Prostate gland (tissue), 2 donors: Measurements from ENCODE around the gene STAG1.

Experiments
- POLR2A ChIP-seq: fragments of 450-650 bp; IDR thresholded peaks from one replicate; pipeline ENCODE4 v1.6.1; 2016; ENCODE audit warnings: antibody characterized with exemption, mild to moderate bottlenecking
- POLR2AphosphoS5 ChIP-seq: sonication (generic); formaldehyde crosslinking; IDR thresholded peaks from one replicate; pipeline ENCODE4 v1.6.1; 2017; ENCODE audit warnings: antibody characterized with exemption
- TF ChIP-seq, protein P1 (sequence below), 4 experiments: fragments of 200-600 bp in 2 of 4; fragments of 450-650 bp in 2 of 4; sonication (generic) in 2 of 4; IDR thresholded peaks; 1 replicate in 3 of 4; 2 replicates in 1 of 4; pipeline ENCODE4 v1.5.1; 2016 to 2019; ENCODE audit warnings: antibody characterized with exemption in 4 of 4, mild to moderate bottlenecking in 2 of 4, moderate library complexity in 2 of 4

DNA sequence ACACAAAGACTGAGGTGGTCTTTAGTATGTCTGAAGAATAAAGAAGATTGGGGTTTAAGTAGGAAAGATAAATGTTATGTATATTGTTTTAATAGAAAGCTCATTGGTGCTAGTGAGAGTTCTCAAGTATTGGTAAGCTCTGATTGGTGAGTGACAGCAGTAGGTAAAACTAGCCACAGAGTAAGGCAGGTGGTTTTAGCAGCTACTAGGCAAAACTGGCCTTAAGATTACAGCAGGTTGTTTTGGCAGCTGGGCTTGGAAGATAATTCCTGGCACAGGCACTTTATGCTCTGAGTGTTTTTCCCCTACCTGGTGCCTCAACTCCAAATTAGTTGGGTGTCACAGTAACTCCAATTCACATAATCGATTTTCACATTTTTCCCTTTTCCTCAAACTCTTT lies 66.3 kb downstream of the STAG1 start:
- TF ChIP-seq, protein P1, sequence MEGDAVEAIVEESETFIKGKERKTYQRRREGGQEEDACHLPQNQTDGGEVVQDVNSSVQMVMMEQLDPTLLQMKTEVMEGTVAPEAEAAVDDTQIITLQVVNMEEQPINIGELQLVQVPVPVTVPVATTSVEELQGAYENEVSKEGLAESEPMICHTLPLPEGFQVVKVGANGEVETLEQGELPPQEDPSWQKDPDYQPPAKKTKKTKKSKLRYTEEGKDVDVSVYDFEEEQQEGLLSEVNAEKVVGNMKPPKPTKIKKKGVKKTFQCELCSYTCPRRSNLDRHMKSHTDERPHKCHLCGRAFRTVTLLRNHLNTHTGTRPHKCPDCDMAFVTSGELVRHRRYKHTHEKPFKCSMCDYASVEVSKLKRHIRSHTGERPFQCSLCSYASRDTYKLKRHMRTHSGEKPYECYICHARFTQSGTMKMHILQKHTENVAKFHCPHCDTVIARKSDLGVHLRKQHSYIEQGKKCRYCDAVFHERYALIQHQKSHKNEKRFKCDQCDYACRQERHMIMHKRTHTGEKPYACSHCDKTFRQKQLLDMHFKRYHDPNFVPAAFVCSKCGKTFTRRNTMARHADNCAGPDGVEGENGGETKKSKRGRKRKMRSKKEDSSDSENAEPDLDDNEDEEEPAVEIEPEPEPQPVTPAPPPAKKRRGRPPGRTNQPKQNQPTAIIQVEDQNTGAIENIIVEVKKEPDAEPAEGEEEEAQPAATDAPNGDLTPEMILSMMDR (IDR thresholded peaks at IDR 0.05) = no peak
- TF ChIP-seq POLR2AphosphoS5 (no peak), POLR2A (no peak)
